Measurements from ENCODE around the gene DOC2B.
"Not testable (repeated sequence)": the region's sequence is repeated elsewhere in the genome, so short reads cannot be mapped to it uniquely, and the experiment has no call there.

GRCh38 chr17:215563-216478 is 34.4 kb upstream of the DOC2B start:
- not testable (repeated sequence) for TF ChIP-seq POLR2A (IDR thresholded peaks at IDR 0.05; ENCODE audit: low read depth, low read length); TAF1 (IDR thresholded peaks at IDR 0.05; ENCODE audit: borderline replicate concordance, low read depth, low read length)
